ENCODE measurements around the gene GPR151.

DNA sequence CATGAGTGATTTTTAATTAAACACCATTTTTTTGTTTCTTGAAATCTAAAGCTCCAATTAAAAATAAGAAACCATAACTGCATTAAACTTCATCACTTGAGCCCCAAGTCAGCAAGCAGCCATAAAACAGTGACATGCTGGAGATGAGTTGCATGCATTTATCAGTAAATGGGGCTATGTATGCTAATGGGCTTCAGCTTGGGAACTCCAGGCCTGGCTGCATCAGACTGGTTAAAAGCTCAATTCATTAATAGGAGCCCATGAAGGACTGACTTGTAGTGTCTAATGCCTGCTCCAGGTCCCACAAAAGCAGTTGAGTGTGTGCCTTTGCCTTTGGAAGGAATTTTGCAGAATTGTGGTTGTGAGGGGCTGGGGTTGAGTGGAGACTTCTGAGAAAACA lies 33.6 kb upstream of the GPR151 start:
- TF ChIP-seq POLR2A (IDR thresholded peaks at IDR 0.05) (no peak), EP300 (IDR thresholded peaks at IDR 0.05) (no peak), POLR2AphosphoS5 (IDR thresholded peaks at IDR 0.05) (no peak), CTCF (IDR thresholded peaks at IDR 0.05) (no peak)
